ENCODE data around the gene PDZRN3. TPM values are rescaled to one million over a fixed set of nuclear protein-coding genes. Genes with fewer than 3 reads are reported as not detected.

The PDZRN3 gene
- total RNA-seq, 1 experiment from 2014 or later: 0.17 TPM

- Histone ChIP-seq H3K9me2 (ENCODE audit: insufficient read depth) (no peaks in the 10 kb centered on the region), H3K27ac (ENCODE audit: low read depth, low read length) (no peak overlapping the region), H3K36me3 (ENCODE audit: control insufficient read depth in 1 of 2, insufficient read depth in 2 of 2, low read length in 2 of 2) (no peaks in the 10 kb centered on the region), H3K9me3 (ENCODE audit: control insufficient read depth in 1 of 2, insufficient read depth in 1 of 2, low read depth in 1 of 2, low read length in 2 of 2) (no peaks in the 10 kb centered on the region), H4K20me1 (ENCODE audit: insufficient read depth) (no peaks in the 10 kb centered on the region), H3K9ac (ENCODE audit: low read length) (no peak overlapping the region), H3K79me2 (ENCODE audit: insufficient read depth, low read length) (no peaks in the 10 kb centered on the region), H2AFZ (ENCODE audit: low read depth, low read length, poor library complexity, severe bottlenecking) (no peak overlapping the region), H3K4me1 (ENCODE audit: control insufficient read depth in 1 of 2, insufficient read depth in 2 of 2, low read length in 2 of 2) (no peaks in the 10 kb centered on the region), H3K4me2 (ENCODE audit: low read length) (no peak overlapping the region), H3K27me3 (ENCODE audit: insufficient read depth, low read length) (peaks cover 6% of the 10 kb centered on the region; the same call in 1 of the 2 replicates), H3K4me3 (replicated peaks in 1 of 2; ENCODE audit: low read depth in 1 of 2, low read length in 2 of 2) (no peak overlapping the region)
- DNase-seq (ENCODE audit: low read depth, low spot score) (no peak), ATAC-seq (no peak)
- no TSS peak for BruUV-seq (replicated peaks)
- TF ChIP-seq EGR1 (IDR thresholded peaks at IDR 0.05; ENCODE audit: low read depth): no peak
- TF ChIP-seq, protein P1, sequence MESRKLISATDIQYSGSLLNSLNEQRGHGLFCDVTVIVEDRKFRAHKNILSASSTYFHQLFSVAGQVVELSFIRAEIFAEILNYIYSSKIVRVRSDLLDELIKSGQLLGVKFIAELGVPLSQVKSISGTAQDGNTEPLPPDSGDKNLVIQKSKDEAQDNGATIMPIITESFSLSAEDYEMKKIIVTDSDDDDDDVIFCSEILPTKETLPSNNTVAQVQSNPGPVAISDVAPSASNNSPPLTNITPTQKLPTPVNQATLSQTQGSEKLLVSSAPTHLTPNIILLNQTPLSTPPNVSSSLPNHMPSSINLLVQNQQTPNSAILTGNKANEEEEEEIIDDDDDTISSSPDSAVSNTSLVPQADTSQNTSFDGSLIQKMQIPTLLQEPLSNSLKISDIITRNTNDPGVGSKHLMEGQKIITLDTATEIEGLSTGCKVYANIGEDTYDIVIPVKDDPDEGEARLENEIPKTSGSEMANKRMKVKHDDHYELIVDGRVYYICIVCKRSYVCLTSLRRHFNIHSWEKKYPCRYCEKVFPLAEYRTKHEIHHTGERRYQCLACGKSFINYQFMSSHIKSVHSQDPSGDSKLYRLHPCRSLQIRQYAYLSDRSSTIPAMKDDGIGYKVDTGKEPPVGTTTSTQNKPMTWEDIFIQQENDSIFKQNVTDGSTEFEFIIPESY (IDR thresholded peaks at IDR 0.05; ENCODE audit: extremely low read depth, insufficient replicate concordance, low read length): no peak
- no peak for TF ChIP-seq ATF3 (IDR thresholded peaks at IDR 0.05)
- TF ChIP-seq, protein P2, sequence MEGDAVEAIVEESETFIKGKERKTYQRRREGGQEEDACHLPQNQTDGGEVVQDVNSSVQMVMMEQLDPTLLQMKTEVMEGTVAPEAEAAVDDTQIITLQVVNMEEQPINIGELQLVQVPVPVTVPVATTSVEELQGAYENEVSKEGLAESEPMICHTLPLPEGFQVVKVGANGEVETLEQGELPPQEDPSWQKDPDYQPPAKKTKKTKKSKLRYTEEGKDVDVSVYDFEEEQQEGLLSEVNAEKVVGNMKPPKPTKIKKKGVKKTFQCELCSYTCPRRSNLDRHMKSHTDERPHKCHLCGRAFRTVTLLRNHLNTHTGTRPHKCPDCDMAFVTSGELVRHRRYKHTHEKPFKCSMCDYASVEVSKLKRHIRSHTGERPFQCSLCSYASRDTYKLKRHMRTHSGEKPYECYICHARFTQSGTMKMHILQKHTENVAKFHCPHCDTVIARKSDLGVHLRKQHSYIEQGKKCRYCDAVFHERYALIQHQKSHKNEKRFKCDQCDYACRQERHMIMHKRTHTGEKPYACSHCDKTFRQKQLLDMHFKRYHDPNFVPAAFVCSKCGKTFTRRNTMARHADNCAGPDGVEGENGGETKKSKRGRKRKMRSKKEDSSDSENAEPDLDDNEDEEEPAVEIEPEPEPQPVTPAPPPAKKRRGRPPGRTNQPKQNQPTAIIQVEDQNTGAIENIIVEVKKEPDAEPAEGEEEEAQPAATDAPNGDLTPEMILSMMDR (IDR thresholded peaks at IDR 0.05 in 2 of 3, conservative IDR thresholded peaks at IDR 0.05 in 1 of 3; ENCODE audit: borderline replicate concordance in 1 of 3, insufficient read depth in 1 of 3, low read depth in 2 of 3, low read length in 2 of 3): no peak
- TF ChIP-seq, protein P3, sequence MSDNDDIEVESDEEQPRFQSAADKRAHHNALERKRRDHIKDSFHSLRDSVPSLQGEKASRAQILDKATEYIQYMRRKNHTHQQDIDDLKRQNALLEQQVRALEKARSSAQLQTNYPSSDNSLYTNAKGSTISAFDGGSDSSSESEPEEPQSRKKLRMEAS (IDR thresholded peaks at IDR 0.05): no peak
- TF ChIP-seq, protein P4, sequence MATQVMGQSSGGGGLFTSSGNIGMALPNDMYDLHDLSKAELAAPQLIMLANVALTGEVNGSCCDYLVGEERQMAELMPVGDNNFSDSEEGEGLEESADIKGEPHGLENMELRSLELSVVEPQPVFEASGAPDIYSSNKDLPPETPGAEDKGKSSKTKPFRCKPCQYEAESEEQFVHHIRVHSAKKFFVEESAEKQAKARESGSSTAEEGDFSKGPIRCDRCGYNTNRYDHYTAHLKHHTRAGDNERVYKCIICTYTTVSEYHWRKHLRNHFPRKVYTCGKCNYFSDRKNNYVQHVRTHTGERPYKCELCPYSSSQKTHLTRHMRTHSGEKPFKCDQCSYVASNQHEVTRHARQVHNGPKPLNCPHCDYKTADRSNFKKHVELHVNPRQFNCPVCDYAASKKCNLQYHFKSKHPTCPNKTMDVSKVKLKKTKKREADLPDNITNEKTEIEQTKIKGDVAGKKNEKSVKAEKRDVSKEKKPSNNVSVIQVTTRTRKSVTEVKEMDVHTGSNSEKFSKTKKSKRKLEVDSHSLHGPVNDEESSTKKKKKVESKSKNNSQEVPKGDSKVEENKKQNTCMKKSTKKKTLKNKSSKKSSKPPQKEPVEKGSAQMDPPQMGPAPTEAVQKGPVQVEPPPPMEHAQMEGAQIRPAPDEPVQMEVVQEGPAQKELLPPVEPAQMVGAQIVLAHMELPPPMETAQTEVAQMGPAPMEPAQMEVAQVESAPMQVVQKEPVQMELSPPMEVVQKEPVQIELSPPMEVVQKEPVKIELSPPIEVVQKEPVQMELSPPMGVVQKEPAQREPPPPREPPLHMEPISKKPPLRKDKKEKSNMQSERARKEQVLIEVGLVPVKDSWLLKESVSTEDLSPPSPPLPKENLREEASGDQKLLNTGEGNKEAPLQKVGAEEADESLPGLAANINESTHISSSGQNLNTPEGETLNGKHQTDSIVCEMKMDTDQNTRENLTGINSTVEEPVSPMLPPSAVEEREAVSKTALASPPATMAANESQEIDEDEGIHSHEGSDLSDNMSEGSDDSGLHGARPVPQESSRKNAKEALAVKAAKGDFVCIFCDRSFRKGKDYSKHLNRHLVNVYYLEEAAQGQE (IDR thresholded peaks at IDR 0.05; ENCODE audit: low read depth): no peak
- no peak for TF ChIP-seq TCF7L2 (IDR thresholded peaks at IDR 0.05; ENCODE audit: borderline replicate concordance, extremely low read depth, insufficient read depth, insufficient read length)
- TF ChIP-seq ELF1 (IDR thresholded peaks at IDR 0.05; ENCODE audit: borderline replicate concordance, low read depth): no peak
- no peak for TF ChIP-seq EZH2phosphoT487 (IDR thresholded peaks at IDR 0.05; ENCODE audit: borderline replicate concordance)
- no peak for TF ChIP-seq RAD21 (IDR thresholded peaks at IDR 0.05; ENCODE audit: low read depth)
- TF ChIP-seq CBX3 (IDR thresholded peaks at IDR 0.05; ENCODE audit: low read depth): no peak
- no peak for TF ChIP-seq POLR2AphosphoS5 (IDR thresholded peaks at IDR 0.05; ENCODE audit: low read depth, low read length)
- no peak for TF ChIP-seq JUND (IDR thresholded peaks at IDR 0.05)
- POLR2A ChIA-PET: no interaction called here
- RAD21 ChIA-PET (ENCODE audit: low non-redundant PET in 1 of 2, low total read pairs in 2 of 2, uncharacterized antibody in 2 of 2, unreplicated experiment in 2 of 2): no interaction called here
- CTCF ChIA-PET: no interaction called here
- intact Hi-C loops (cut with micrococcal nuclease): no loop called here
These were observed 271.0 kb downstream of the PDZRN3 start for GRCh38 chr3:73353649-73354217.

All from HCT116 (cell line).